HepG2 (cell line): ENCODE results near the gene C2orf81. TPM values are rescaled to one million over a fixed set of nuclear protein-coding genes. Genes with fewer than 3 reads are reported as not detected.

ENCODE experiments used
- CEBPG ChIP-seq: IDR thresholded peaks from 2 replicates; pipeline ENCODE4 v1.6.1; 2016
- CHD4 ChIP-seq: fragments of 200-600 bp; sonication (generic); IDR thresholded peaks from 2 replicates; pipeline ENCODE4 v1.7.0; 2017; ENCODE audit warnings: mild to moderate bottlenecking, low read length, borderline replicate concordance
- EZH2 ChIP-seq: conservative IDR thresholded peaks from 2 replicates; pipeline ENCODE4 v1.6.1; 2012; ENCODE audit warnings: mild to moderate bottlenecking, low read depth, low read length, moderate library complexity
- KDM2A ChIP-seq: sonication (generic); formaldehyde crosslinking; IDR thresholded peaks from 2 replicates; pipeline ENCODE4 v1.4.0; 2020; ENCODE audit warnings: low read depth, missing genetic modification reagents, borderline replicate concordance
- MIXL1 ChIP-seq: IDR thresholded peaks from 2 replicates; pipeline ENCODE4 v1.6.1; 2016
- MYPOP ChIP-seq: sonication (generic); formaldehyde crosslinking; IDR thresholded peaks from 2 replicates; pipeline ENCODE4 v1.8.1; 2023; ENCODE audit warnings: mild to moderate bottlenecking, moderate library complexity, missing genetic modification reagents
- NONO ChIP-seq, 2 experiments: fragments of 450-650 bp in 1 of 2; sonication (generic) in 1 of 2; formaldehyde crosslinking in 1 of 2; IDR thresholded peaks in 1 of 2; conservative IDR thresholded peaks in 1 of 2; 2 replicates each; pipeline versions ENCODE4 v1.6.1 to v1.8.0; 2017 to 2022; ENCODE audit warnings: mild to moderate bottlenecking in 1 of 2, missing genetic modification reagents in 1 of 2, moderate library complexity in 1 of 2
- PCBP2 ChIP-seq: fragments of 200-400 bp; formaldehyde crosslinking; optimal IDR thresholded peaks from 2 replicates; pipeline ENCODE3; 2018; ENCODE audit warnings: low read length, low read depth; ENCODE audit not compliant: poor library complexity, severe bottlenecking
- PHF21A ChIP-seq: sonication (generic); formaldehyde crosslinking; IDR thresholded peaks from 2 replicates; pipeline ENCODE4 v1.5.0; 2020; ENCODE audit warnings: mild to moderate bottlenecking, missing genetic modification reagents
- POLR2G ChIP-seq: fragments of 200-400 bp; formaldehyde crosslinking; IDR thresholded peaks from 2 replicates; pipeline ENCODE4 v1.6.1; 2018; ENCODE audit warnings: mild to moderate bottlenecking, low read depth, low read length, moderate library complexity
- SALL1 ChIP-seq: sonication (generic); formaldehyde crosslinking; IDR thresholded peaks from 2 replicates; pipeline ENCODE4 v1.8.0; 2022; ENCODE audit warnings: mild to moderate bottlenecking, missing genetic modification reagents
- SPEN ChIP-seq: sonication (generic); formaldehyde crosslinking; IDR thresholded peaks from 2 replicates; pipeline ENCODE4 v1.5.1; 2020; ENCODE audit warnings: low read depth, mild to moderate bottlenecking, missing genetic modification reagents
- ZNF335 ChIP-seq: sonication (generic); formaldehyde crosslinking; IDR thresholded peaks from 2 replicates; pipeline ENCODE4 v1.4.0; 2020; ENCODE audit warnings: missing genetic modification reagents
- ZNF598 ChIP-seq: sonication (generic); formaldehyde crosslinking; IDR thresholded peaks from 2 replicates; pipeline ENCODE4 v1.5.1; 2020; ENCODE audit warnings: mild to moderate bottlenecking, missing genetic modification reagents, borderline replicate concordance
- ZNF713 ChIP-seq: sonication (generic); formaldehyde crosslinking; IDR thresholded peaks from 2 replicates; pipeline ENCODE4 v1.4.0; 2020; ENCODE audit warnings: mild to moderate bottlenecking, missing genetic modification reagents
- polyA plus RNA-seq, 8 experiments: library from polyadenylated mRNA; depleted of rRNA in 3 of 8; stranded (reverse) in 7 of 8; unstranded in 1 of 8; fragments of >200 nt; fragmentation: Illumina TruSeq in 4 of 8; extraction: Trizol in 4 of 8; gene quantifications; 2 replicates each; pipeline versions ENCODE4 v1.2.1 to v1.2.3, GENCODE V29; 2011 to 2016; ENCODE audit warnings: low read depth in 4 of 8, missing spikeins in 1 of 8, mixed read lengths in 1 of 8; ENCODE audit not compliant: insufficient read depth in 1 of 8
- total RNA-seq, 5 experiments: library from RNA; depleted of rRNA; stranded (reverse); fragments of >200 nt; fragmentation: Illumina TruSeq; extraction: Trizol; gene quantifications; 2 replicates each; pipeline ENCODE4 v1.2.3, GENCODE V29; 2016; ENCODE audit warnings: low read depth in 1 of 5
- TF ChIP-seq, protein P1 (sequence below): sonication (generic); formaldehyde crosslinking; IDR thresholded peaks from 2 replicates; pipeline ENCODE4 v1.4.0; 2020; ENCODE audit warnings: mild to moderate bottlenecking, missing genetic modification reagents
- TF ChIP-seq, protein P2 (sequence below): sonication (generic); formaldehyde crosslinking; IDR thresholded peaks from 2 replicates; pipeline ENCODE4 v1.5.0; 2020; ENCODE audit warnings: mild to moderate bottlenecking, missing genetic modification reagents
- TF ChIP-seq, protein P3 (sequence below): IDR thresholded peaks from 2 replicates; pipeline ENCODE4 v1.6.1; 2016; ENCODE audit warnings: mild to moderate bottlenecking, missing biosample characterization, missing genetic modification reagents
- TF ChIP-seq, protein P4 (sequence below): sonication (generic); formaldehyde crosslinking; IDR thresholded peaks from 2 replicates; pipeline ENCODE4 v1.8.0; 2022; ENCODE audit warnings: mild to moderate bottlenecking, missing genetic modification reagents, borderline replicate concordance

Gene C2orf81
- total and polyA plus RNA-seq, 2 of the 13 experiments (the other 11 are each of a cell fraction or from before 2014, with no cell fraction given), result 0.15 to 0.17 TPM

DNA sequence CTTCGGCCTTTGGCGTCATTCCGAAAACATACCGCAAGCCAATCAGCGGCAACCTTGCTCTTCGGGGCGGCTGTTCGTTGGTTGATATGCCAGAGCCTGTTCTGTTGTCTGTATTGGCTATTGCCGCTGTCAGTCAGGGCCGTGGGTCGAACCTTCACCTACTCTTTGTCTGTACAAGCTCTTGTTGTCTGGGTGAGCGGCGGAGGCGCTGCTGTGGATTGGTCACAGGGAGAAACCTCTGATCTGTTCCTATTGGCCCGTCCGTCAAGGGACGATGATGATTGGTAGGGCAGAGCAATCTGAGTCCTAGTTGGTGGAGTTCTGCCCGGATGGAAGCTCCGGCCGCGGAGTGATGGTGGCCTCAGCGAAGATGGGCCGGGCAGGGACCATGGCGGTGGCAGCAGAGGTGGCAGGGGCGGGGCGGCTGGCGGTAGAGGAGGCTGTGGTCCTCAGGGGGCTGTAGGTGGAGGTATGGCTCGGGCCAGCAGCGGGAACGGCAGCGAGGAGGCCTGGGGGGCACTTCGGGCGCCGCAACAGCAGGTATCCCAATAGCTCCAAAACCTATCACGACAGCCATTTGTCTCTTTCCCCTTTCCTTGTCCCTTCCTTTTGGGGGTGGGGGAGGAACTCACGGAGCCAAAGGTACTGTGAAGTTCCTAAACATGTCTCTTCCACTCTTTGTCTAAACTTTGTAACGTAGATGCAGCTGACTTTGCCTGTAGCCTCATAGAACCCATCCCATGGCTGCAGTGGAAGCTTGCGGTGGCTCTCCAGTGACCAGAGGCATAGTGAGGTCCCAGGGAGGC lies 36.9 kb upstream of the C2orf81 start, which contains the start of gene WBP1 (continued):
- TF ChIP-seq PHF21A (CRISPR knock-in tag) (peak; percentile 42; the same call in 1 of the 2 replicates), PCBP2 (no peak), CEBPG (CRISPR knock-in tag) (no peak), SALL1 (peak; percentile 16; the same call in 1 of the 2 replicates), SPEN (CRISPR knock-in tag) (0 out of 2 replicates have a peak, but pooled peaks have one; percentile 9), ZNF713 (CRISPR knock-in tag) (peak; percentile 57; the same call in 1 of the 2 replicates), ZNF598 (CRISPR knock-in tag) (0 out of 2 replicates have a peak, but pooled peaks have one; percentile 44), MYPOP (CRISPR knock-in tag) (0 out of 2 replicates have a peak, but pooled peaks have one; percentile 14), NONO (IDR thresholded peaks at IDR 0.05) (no peak), NONO (CRISPR knock-in tag; conservative IDR thresholded peaks at IDR 0.05) (peak; percentile 31; the same call in 1 of the 2 replicates), CHD4 (no peak), MIXL1 (CRISPR knock-in tag) (0 out of 2 replicates have a peak, but pooled peaks have one; percentile 35), ZNF335 (CRISPR knock-in tag) (0 out of 2 replicates have a peak, but pooled peaks have one; percentile 13), EZH2 (no peak), POLR2G (peak; percentile 76), KDM2A (CRISPR knock-in tag) (peak; percentile 96)
- TF ChIP-seq, protein P1, sequence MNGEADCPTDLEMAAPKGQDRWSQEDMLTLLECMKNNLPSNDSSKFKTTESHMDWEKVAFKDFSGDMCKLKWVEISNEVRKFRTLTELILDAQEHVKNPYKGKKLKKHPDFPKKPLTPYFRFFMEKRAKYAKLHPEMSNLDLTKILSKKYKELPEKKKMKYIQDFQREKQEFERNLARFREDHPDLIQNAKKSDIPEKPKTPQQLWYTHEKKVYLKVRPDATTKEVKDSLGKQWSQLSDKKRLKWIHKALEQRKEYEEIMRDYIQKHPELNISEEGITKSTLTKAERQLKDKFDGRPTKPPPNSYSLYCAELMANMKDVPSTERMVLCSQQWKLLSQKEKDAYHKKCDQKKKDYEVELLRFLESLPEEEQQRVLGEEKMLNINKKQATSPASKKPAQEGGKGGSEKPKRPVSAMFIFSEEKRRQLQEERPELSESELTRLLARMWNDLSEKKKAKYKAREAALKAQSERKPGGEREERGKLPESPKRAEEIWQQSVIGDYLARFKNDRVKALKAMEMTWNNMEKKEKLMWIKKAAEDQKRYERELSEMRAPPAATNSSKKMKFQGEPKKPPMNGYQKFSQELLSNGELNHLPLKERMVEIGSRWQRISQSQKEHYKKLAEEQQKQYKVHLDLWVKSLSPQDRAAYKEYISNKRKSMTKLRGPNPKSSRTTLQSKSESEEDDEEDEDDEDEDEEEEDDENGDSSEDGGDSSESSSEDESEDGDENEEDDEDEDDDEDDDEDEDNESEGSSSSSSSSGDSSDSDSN, result peak; percentile 34
- TF ChIP-seq, protein P2, sequence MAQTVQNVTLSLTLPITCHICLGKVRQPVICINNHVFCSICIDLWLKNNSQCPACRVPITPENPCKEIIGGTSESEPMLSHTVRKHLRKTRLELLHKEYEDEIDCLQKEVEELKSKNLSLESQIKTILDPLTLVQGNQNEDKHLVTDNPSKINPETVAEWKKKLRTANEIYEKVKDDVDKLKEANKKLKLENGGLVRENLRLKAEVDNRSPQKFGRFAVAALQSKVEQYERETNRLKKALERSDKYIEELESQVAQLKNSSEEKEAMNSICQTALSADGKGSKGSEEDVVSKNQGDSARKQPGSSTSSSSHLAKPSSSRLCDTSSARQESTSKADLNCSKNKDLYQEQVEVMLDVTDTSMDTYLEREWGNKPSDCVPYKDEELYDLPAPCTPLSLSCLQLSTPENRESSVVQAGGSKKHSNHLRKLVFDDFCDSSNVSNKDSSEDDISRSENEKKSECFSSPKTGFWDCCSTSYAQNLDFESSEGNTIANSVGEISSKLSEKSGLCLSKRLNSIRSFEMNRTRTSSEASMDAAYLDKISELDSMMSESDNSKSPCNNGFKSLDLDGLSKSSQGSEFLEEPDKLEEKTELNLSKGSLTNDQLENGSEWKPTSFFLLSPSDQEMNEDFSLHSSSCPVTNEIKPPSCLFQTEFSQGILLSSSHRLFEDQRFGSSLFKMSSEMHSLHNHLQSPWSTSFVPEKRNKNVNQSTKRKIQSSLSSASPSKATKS, result peak; percentile 74; the same call in 1 of the 2 replicates
- TF ChIP-seq, protein P3, sequence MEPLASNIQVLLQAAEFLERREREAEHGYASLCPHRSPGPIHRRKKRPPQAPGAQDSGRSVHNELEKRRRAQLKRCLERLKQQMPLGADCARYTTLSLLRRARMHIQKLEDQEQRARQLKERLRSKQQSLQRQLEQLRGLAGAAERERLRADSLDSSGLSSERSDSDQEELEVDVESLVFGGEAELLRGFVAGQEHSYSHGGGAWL (CRISPR knock-in tag), result 0 out of 2 replicates have a peak, but pooled peaks have one; percentile 14
- TF ChIP-seq, protein P4, sequence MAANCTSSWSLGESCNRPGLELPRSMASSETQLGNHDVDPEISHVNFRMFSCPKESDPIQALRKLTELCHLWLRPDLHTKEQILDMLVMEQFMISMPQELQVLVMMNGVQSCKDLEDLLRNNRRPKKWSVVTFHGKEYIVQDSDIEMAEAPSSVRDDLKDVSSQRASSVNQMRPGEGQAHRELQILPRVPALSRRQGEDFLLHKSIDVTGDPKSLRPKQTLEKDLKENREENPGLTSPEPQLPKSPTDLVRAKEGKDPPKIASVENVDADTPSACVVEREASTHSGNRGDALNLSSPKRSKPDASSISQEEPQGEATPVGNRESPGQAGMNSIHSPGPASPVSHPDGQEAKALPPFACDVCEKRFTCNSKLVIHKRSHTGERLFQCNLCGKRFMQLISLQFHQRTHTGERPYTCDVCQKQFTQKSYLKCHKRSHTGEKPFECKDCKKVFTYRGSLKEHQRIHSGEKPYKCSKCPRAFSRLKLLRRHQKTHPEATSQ (CRISPR knock-in tag), result no peak
